ENCODE results near the gene KCNAB3. TPM values are rescaled to one million over a fixed set of nuclear protein-coding genes. Genes with fewer than 3 reads are reported as not detected.

KCNAB3 gene
- total RNA-seq, 2 donors from 2014 or later = 1.2 to 4.5 TPM

GRCh38 chr17:7897773-7898172, 31.9 kb downstream of the KCNAB3 start:
- peaks cover 28 to 46% of the 10 kb centered on the region in 2 donors for H3K36me3 ChIP-seq
- 33% methylated on average over 6 of the region's 6 CpGs for WGBS
- intact Hi-C loops (cut with DNase I) = loop anchor here (5.0 kb wide), 1 partner anchor 35 kb away; no protein-coding TSS in a partner anchor
- peak overlapping the region in 1 of 2 donors; percentile 4 for H3K27ac ChIP-seq
- H3K9me3 ChIP-seq = no peaks in the 10 kb centered on the region
- no peaks in the 10 kb centered on the region for H3K27me3 ChIP-seq (replicated peaks; ENCODE audit: insufficient read depth)
- TF ChIP-seq POLR2AphosphoS5 (IDR thresholded peaks at IDR 0.05) (peak; percentile 23), POLR2A (IDR thresholded peaks at IDR 0.05) (no peak), CTCF (IDR thresholded peaks at IDR 0.05) (peak in 2 of 4 experiments; percentile 55 to 56)
- DNase-seq (ENCODE audit: low spot score) = no peak
- no peaks in the 10 kb centered on the region for H3K4me1 ChIP-seq (replicated peaks)
- no peak overlapping the region for H3K4me3 ChIP-seq

DNA sequence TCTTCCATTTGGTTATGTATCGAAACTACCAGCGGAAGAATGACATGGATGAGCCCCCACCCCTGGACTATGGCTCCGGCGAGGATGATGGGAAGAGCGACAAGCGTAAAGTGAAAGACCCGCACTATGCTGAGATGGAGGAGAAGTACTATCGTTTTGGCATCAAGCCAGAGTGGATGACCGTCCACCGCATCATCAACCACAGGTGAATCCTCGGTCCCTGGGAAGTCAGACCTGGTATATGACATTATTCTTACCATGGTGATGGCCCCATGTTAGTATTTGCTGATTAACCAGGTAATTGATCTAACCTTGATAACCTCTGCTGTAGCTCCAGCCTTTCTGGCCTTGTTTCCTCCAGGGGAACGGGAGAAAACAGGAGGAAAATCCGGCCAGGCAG, 32.6 kb downstream of the KCNAB3 start:
- H3K36me3 ChIP-seq = peaks cover 28 to 46% of the 10 kb centered on the region in 2 donors
- intact Hi-C loops (cut with DNase I) = loop anchor here (5.0 kb wide), 1 partner anchor 35 kb away; no protein-coding TSS in a partner anchor
- H3K4me1 ChIP-seq (replicated peaks) = no peaks in the 10 kb centered on the region
- WGBS = 80% methylated on average over 13 of the region's 13 CpGs
- no peak overlapping the region for H3K27ac ChIP-seq
- DNase-seq (ENCODE audit: low spot score) = no peak
- no peaks in the 10 kb centered on the region for H3K9me3 ChIP-seq
- TF ChIP-seq POLR2AphosphoS5 (IDR thresholded peaks at IDR 0.05) (no peak), CTCF (IDR thresholded peaks at IDR 0.05) (no peak), POLR2A (IDR thresholded peaks at IDR 0.05) (no peak)
- no peaks in the 10 kb centered on the region for H3K27me3 ChIP-seq (replicated peaks; ENCODE audit: insufficient read depth)
- no peak overlapping the region for H3K4me3 ChIP-seq

DNA sequence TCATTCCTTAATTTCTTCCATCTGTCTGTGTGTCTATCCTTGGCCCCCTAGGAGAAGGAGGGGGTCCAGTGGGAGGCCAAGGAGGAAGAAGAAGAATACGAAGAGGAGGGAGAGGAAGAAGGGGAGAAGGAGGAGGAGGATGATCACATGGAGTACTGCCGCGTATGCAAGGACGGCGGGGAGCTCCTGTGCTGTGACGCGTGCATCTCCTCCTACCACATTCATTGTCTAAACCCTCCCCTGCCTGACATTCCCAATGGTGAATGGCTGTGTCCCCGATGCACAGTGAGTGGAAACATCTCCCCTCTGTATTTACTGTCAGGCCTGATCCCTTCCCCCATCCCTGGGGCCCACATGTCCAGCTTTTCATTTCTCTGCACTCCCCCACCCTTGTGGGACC, 34.8 kb downstream of the KCNAB3 start:
- Histone ChIP-seq H3K27ac (no peak overlapping the region), H3K27me3 (replicated peaks; ENCODE audit: insufficient read depth) (no peaks in the 10 kb centered on the region), H3K4me1 (replicated peaks) (peaks cover 3% of the 10 kb centered on the region), H3K4me3 (no peak overlapping the region), H3K9me3 (no peaks in the 10 kb centered on the region), H3K36me3 (peaks cover 25 to 43% of the 10 kb centered on the region in 2 donors)
- 85% methylated on average over 8 of the region's 8 CpGs for WGBS
- intact Hi-C loops (cut with DNase I) = loop anchor here (5.0 kb wide), 1 partner anchor 33 kb away; no protein-coding TSS in a partner anchor
- DNase-seq (ENCODE audit: low spot score) = no peak
- TF ChIP-seq POLR2A (IDR thresholded peaks at IDR 0.05) (no peak), CTCF (IDR thresholded peaks at IDR 0.05) (no peak)

- H3K4me1 ChIP-seq (replicated peaks) = peaks cover 10% of the 10 kb centered on the region
- TF ChIP-seq POLR2A (IDR thresholded peaks at IDR 0.05) (no peak), POLR2AphosphoS5 (IDR thresholded peaks at IDR 0.05) (no peak), CTCF (IDR thresholded peaks at IDR 0.05) (no peak)
- H3K27me3 ChIP-seq (replicated peaks; ENCODE audit: insufficient read depth) = no peaks in the 10 kb centered on the region
- H3K27ac ChIP-seq = no peak overlapping the region
- H3K36me3 ChIP-seq = peaks cover 20 to 37% of the 10 kb centered on the region in 2 donors
- H3K4me3 ChIP-seq = no peak overlapping the region
- DNase-seq (ENCODE audit: low spot score) = no peak
- intact Hi-C loops (cut with DNase I) = no loop called here
- no peaks in the 10 kb centered on the region for H3K9me3 ChIP-seq
- 88% methylated on average over 9 of the region's 9 CpGs for WGBS
Measured at GRCh38 chr17:7894226-7894625, 35.4 kb downstream of the KCNAB3 start.

DNA sequence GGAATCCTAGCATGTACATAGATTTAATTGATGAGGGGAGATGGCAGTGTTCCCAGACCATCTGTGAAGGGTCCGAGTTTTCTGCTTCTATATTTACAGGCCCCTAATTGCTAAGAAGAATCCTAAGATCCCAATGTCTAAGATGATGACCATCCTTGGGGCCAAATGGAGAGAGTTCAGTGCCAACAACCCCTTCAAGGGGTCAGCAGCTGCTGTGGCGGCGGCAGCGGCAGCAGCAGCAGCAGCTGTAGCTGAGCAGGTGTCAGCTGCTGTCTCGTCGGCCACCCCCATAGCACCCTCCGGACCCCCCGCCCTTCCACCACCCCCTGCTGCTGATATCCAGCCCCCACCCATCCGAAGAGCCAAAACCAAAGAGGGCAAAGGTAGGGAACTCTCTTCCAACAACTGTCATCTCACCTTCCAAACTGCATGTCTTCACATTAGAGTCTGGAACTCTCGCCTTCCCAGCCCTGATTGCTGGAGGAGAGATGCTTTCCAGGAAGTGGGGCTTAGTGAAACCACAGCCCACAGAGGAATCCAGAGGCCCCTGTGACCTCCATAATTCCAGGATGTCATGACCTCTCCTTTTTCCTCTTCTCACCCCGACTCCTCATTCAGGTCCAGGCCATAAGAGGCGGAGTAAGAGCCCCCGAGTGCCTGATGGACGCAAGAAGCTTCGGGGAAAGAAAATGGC, 36.3 kb downstream of the KCNAB3 start:
- Histone ChIP-seq H3K27ac (peak overlapping the region in 1 of 2 donors; percentile 39), H3K36me3 (peaks cover 16 to 29% of the 10 kb centered on the region in 2 donors), H3K4me1 (replicated peaks) (peaks cover 18% of the 10 kb centered on the region), H3K9me3 (no peaks in the 10 kb centered on the region), H3K27me3 (replicated peaks; ENCODE audit: insufficient read depth) (no peaks in the 10 kb centered on the region), H3K4me3 (no peak overlapping the region)
- TF ChIP-seq POLR2A (IDR thresholded peaks at IDR 0.05) = no peak
- no peak for TF ChIP-seq POLR2AphosphoS5 (IDR thresholded peaks at IDR 0.05)
- TF ChIP-seq CTCF (IDR thresholded peaks at IDR 0.05) = no peak
- no peak for DNase-seq (ENCODE audit: low spot score)
- intact Hi-C loops (cut with DNase I) = no loop called here
- WGBS = 83% methylated on average over 15 of the region's 15 CpGs
